ENCODE data around the gene MPPED2.

Gene MPPED2

GRCh38 chr11:30483056-30483455 lies 103.1 kb downstream of the MPPED2 start:
- DNase-seq (ENCODE audit: low spot score) = no peak

- no peak for DNase-seq (ENCODE audit: low spot score)
These were observed 104.4 kb downstream of the MPPED2 start for GRCh38 chr11:30481796-30482195.

- no peak for DNase-seq (ENCODE audit: low spot score)
These were observed 104.8 kb downstream of the MPPED2 start for GRCh38 chr11:30481330-30481729.

GRCh38 chr11:30479899-30480298 lies 106.3 kb downstream of the MPPED2 start:
- DNase-seq (ENCODE audit: low spot score) = no peak

GRCh38 chr11:30478923-30479322 lies 107.2 kb downstream of the MPPED2 start:
- no peak for DNase-seq (ENCODE audit: low spot score)

- DNase-seq (ENCODE audit: low spot score) = no peak
These were observed 109.1 kb downstream of the MPPED2 start for GRCh38 chr11:30477061-30477460.

GRCh38 chr11:30474151-30474954 lies 111.8 kb downstream of the MPPED2 start:
- no peak for DNase-seq (ENCODE audit: low spot score)

- no peak for DNase-seq (ENCODE audit: low spot score)
These were observed 114.9 kb downstream of the MPPED2 start for GRCh38 chr11:30471244-30471643.

- no peak for DNase-seq (ENCODE audit: low spot score)
These were observed 117.3 kb downstream of the MPPED2 start for GRCh38 chr11:30468881-30469280.

- no peak for DNase-seq (ENCODE audit: low spot score)
These were observed 119.0 kb downstream of the MPPED2 start for GRCh38 chr11:30467176-30467575.

- DNase-seq (ENCODE audit: low spot score) = no peak
These were observed 120.5 kb downstream of the MPPED2 start for GRCh38 chr11:30465623-30466022.

GRCh38 chr11:30465192-30465591 lies 121.0 kb downstream of the MPPED2 start:
- no peak for DNase-seq (ENCODE audit: low spot score)

- DNase-seq (ENCODE audit: low spot score) = no peak
These were observed 122.9 kb downstream of the MPPED2 start for GRCh38 chr11:30463266-30463665.

- no peak for DNase-seq (ENCODE audit: low spot score)
These were observed 123.7 kb downstream of the MPPED2 start for GRCh38 chr11:30462421-30462820.

- DNase-seq (ENCODE audit: low spot score) = no peak
These were observed 126.3 kb downstream of the MPPED2 start for GRCh38 chr11:30459821-30460220.

- DNase-seq (ENCODE audit: low spot score) = no peak
These were observed 126.8 kb downstream of the MPPED2 start for GRCh38 chr11:30459306-30459705.

- no peak for DNase-seq (ENCODE audit: low spot score)
These were observed 127.6 kb downstream of the MPPED2 start for GRCh38 chr11:30458541-30458940.

- DNase-seq (ENCODE audit: low spot score) = no peak
These were observed 129.1 kb downstream of the MPPED2 start for GRCh38 chr11:30457087-30457486.

GRCh38 chr11:30455025-30455424 lies 131.1 kb downstream of the MPPED2 start:
- DNase-seq (ENCODE audit: low spot score) = no peak

GRCh38 chr11:30454541-30454940 lies 131.6 kb downstream of the MPPED2 start:
- no peak for DNase-seq (ENCODE audit: low spot score)

- no peak for DNase-seq (ENCODE audit: low spot score)
These were observed 132.0 kb downstream of the MPPED2 start for GRCh38 chr11:30454111-30454510.

- DNase-seq (ENCODE audit: low spot score) = no peak
These were observed 132.4 kb downstream of the MPPED2 start for GRCh38 chr11:30453705-30454104.

GRCh38 chr11:30452842-30453241 lies 133.3 kb downstream of the MPPED2 start:
- no peak for DNase-seq (ENCODE audit: low spot score)

GRCh38 chr11:30452114-30452513 lies 134.0 kb downstream of the MPPED2 start:
- DNase-seq (ENCODE audit: low spot score) = no peak

Data from D341Med (cell line).